ENCODE results near the gene TIGIT. TPM values are rescaled to one million over a fixed set of nuclear protein-coding genes. Genes with fewer than 3 reads are reported as not detected.

Gene TIGIT
- total RNA-seq, 2 donors from 2014 or later: not detected

DNA sequence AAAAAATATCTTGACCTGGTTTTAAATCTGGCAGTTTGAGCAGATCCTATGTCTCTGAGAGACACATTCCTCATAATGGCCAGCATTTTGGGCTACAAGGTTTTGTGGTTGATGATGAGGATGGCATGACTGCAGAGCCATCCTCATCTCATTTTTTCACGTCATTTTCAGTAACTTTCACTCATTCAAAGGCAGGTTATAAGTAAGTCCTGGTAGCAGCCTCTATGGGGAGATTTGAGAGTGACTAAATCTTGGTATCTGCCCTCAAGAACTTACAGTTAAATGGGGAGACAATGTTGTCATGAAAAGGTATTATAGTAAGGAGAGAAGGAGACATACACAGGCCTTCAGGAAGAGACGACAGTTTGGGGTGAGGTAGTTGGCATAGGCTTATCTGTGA lies 14.5 kb downstream of the TIGIT start:
- no peak overlapping the region for H3K4me3 ChIP-seq
- WGBS, 2 donors: 50 to 75% methylated on average over 2 of the region's 2 CpGs
- TF ChIP-seq, protein P1, sequence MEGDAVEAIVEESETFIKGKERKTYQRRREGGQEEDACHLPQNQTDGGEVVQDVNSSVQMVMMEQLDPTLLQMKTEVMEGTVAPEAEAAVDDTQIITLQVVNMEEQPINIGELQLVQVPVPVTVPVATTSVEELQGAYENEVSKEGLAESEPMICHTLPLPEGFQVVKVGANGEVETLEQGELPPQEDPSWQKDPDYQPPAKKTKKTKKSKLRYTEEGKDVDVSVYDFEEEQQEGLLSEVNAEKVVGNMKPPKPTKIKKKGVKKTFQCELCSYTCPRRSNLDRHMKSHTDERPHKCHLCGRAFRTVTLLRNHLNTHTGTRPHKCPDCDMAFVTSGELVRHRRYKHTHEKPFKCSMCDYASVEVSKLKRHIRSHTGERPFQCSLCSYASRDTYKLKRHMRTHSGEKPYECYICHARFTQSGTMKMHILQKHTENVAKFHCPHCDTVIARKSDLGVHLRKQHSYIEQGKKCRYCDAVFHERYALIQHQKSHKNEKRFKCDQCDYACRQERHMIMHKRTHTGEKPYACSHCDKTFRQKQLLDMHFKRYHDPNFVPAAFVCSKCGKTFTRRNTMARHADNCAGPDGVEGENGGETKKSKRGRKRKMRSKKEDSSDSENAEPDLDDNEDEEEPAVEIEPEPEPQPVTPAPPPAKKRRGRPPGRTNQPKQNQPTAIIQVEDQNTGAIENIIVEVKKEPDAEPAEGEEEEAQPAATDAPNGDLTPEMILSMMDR (IDR thresholded peaks at IDR 0.05): no peak
- no peak for TF ChIP-seq POLR2A (IDR thresholded peaks at IDR 0.05)
- H3K27ac ChIP-seq: no peak overlapping the region
- no peaks in the 10 kb centered on the region for H3K4me1 ChIP-seq
- intact Hi-C loops (cut with DNase I): no loop called here
- DNase-seq: no peak
- ATAC-seq: no peak
- no peaks in the 10 kb centered on the region for H3K36me3 ChIP-seq (replicated peaks in 1 of 2; ENCODE audit: insufficient read depth in 1 of 2, low read depth in 2 of 2)
- no peaks in the 10 kb centered on the region for H3K27me3 ChIP-seq
- H3K9me3 ChIP-seq: no peaks in the 10 kb centered on the region

DNA sequence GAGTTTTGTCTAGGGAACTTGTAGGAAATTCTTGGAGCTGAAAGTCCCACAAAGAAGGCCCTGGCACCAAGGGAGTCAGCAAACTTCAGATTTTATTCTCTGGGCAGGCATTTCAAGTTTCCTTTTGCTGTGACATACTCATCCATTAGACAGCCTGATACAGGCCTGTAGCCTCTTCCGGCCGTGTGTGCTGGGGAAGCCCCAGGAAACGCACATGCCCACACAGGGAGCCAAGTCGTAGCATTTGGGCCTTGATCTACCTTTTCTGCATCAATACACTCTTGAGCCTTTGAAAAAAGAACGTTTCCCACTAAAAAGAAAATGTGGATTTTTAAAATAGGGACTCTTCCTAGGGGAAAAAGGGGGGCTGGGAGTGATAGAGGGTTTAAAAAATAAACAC lies 15.0 kb downstream of the TIGIT start:
- no peak overlapping the region for H3K27ac ChIP-seq
- ATAC-seq: no peak
- no peak for TF ChIP-seq POLR2A (IDR thresholded peaks at IDR 0.05)
- TF ChIP-seq, protein P1 (IDR thresholded peaks at IDR 0.05): no peak

DNA sequence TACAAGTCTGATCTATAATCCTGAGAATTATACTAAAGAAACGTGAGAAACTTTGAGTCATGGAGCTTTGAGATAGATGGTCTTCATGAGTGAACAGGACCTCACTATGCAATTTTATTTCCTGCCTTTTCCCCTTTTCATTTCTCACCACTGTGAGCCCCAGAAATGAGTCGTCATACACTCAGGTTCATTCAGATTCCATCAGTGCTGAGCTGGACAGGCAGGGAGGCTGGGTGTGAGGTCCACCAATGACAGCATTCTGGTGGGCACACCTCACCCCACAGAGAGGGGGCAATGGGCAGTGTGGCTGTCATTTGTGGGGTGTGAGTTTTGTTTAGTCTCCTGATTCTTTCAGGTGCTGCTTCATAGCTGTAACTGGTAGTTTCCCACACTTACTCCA lies 16.9 kb downstream of the TIGIT start:
- intact Hi-C loops (cut with DNase I): no loop called here
- H3K4me1 ChIP-seq: no peaks in the 10 kb centered on the region
- no peaks in the 10 kb centered on the region for H3K9me3 ChIP-seq
- H3K27ac ChIP-seq: no peak overlapping the region
- H3K4me3 ChIP-seq: no peak overlapping the region
- no peaks in the 10 kb centered on the region for H3K27me3 ChIP-seq
- DNase-seq (no peak), ATAC-seq (no peak)
- 59 to 61% methylated on average over 2 of the region's 2 CpGs for WGBS, 2 donors
- TF ChIP-seq POLR2A (IDR thresholded peaks at IDR 0.05): no peak
- TF ChIP-seq, protein P1 (IDR thresholded peaks at IDR 0.05): no peak
- H3K36me3 ChIP-seq (replicated peaks in 1 of 2; ENCODE audit: insufficient read depth in 1 of 2, low read depth in 2 of 2): no peaks in the 10 kb centered on the region

More for the DNA sequence above, 15.0 kb downstream of the TIGIT start:
- DNase-seq: no peak
- H3K9me3 ChIP-seq: no peaks in the 10 kb centered on the region
- H3K36me3 ChIP-seq (replicated peaks in 1 of 2; ENCODE audit: insufficient read depth in 1 of 2, low read depth in 2 of 2): no peaks in the 10 kb centered on the region
- no peak overlapping the region for H3K4me3 ChIP-seq
- 53 to 64% methylated on average over 5 of the region's 5 CpGs for WGBS, 2 donors
- intact Hi-C loops (cut with DNase I): no loop called here
- H3K4me1 ChIP-seq: no peaks in the 10 kb centered on the region
- no peaks in the 10 kb centered on the region for H3K27me3 ChIP-seq

DNA sequence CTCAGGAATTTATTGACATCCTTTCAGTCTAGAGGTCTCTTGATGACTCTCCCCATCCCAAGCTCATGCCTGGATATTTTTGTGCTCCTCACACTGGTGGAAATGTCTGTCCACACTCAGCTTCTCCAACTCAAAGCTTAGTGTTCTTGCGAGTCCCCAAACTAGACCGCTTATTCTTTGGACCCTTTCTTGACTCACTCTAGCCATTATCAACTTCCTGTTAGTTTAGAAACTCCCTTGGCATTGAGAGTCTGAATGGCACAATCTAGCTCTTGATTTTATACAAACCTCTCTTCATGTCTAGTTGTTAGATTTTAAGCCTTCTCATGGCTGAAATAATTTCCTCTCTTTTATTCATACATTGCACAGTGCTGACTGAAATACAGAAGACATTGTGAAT lies 19.6 kb downstream of the TIGIT start:
- 94 to 98% methylated on average over 2 of the region's 2 CpGs for WGBS, 2 donors
- H3K9me3 ChIP-seq: no peaks in the 10 kb centered on the region

DNA sequence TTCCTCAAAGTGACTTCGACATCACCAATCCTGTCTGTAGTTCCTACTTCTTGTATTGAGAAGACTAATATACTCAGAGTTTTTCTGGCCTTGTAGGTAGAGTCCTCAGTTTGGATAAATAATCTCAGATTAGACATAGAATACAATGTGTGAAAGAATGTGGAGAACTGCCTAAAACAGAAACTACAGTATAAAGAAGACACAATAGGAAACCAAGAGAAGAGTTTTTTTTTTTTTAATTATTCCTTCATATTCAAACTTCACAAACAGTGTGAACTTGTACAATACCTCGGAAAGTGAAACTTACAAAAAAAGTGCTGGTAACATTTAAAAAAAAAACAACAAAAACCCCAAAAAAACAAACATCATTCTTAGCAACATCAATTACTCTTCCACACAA lies 20.5 kb downstream of the TIGIT start:
- no peaks in the 10 kb centered on the region for H3K36me3 ChIP-seq (replicated peaks in 1 of 2; ENCODE audit: insufficient read depth in 1 of 2, low read depth in 2 of 2)
- intact Hi-C loops (cut with DNase I): no loop called here
- 93 to 96% methylated on average over 2 of the region's 2 CpGs for WGBS, 2 donors
- no peak overlapping the region for H3K27ac ChIP-seq
- ATAC-seq: no peak
- no peak for DNase-seq
- H3K27me3 ChIP-seq: no peaks in the 10 kb centered on the region
- TF ChIP-seq, protein P1 (IDR thresholded peaks at IDR 0.05): no peak
- no peak for TF ChIP-seq POLR2A (IDR thresholded peaks at IDR 0.05)
- H3K4me1 ChIP-seq: no peaks in the 10 kb centered on the region
- no peak overlapping the region for H3K4me3 ChIP-seq
- no peaks in the 10 kb centered on the region for H3K9me3 ChIP-seq

More for the DNA sequence above, 19.6 kb downstream of the TIGIT start:
- TF ChIP-seq, protein P1 (IDR thresholded peaks at IDR 0.05): no peak
- no peak for TF ChIP-seq POLR2A (IDR thresholded peaks at IDR 0.05)
- H3K27ac ChIP-seq: no peak overlapping the region
- intact Hi-C loops (cut with DNase I): no loop called here
- DNase-seq: no peak
- H3K36me3 ChIP-seq (replicated peaks in 1 of 2; ENCODE audit: insufficient read depth in 1 of 2, low read depth in 2 of 2): no peaks in the 10 kb centered on the region
- no peaks in the 10 kb centered on the region for H3K27me3 ChIP-seq
- no peaks in the 10 kb centered on the region for H3K4me1 ChIP-seq
- H3K4me3 ChIP-seq: no peak overlapping the region
- ATAC-seq: no peak

Data from body of pancreas (tissue), 4 donors.